D721Med (cell line): ENCODE data around the gene CNTNAP2.

Source experiments
- DNase-seq: peaks from one replicate; pipeline ENCODE4 v3.0.0; 2011; ENCODE audit warnings: low spot score; ENCODE audit not compliant: insufficient read length
- FAIRE-seq: peaks from 2 replicates; lab custom pipeline; 2011; peaks lifted over from hg19 to GRCh38; lab: Jason Lieb, UNC
- TF ChIP-seq, protein P1 (sequence below): IDR thresholded peaks from 2 replicates; pipeline ENCODE4 v1.5.1; 2012; ENCODE audit warnings: mild to moderate bottlenecking, control low read depth; ENCODE audit not compliant: insufficient read depth; ENCODE audit errors: missing control alignments

CNTNAP2 gene

DNA sequence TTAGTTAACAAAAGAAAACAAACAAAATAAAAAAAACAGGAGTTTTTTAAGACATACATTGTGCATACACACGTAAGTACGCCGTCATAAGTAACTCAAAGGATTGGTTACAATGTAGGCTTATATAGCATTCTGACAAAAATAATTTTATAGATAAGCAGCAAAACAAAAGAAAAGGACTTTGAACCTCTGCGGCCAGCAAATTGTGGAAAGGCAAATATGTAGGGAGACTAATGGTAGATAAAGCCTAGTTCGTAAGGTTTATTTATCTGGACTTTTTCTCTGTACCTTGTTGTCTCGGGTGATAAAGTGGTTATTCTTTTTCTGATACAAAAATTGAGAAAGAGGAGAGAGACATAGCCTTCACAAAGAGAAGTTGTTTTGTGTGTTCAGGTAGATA, 891.9 kb downstream of the CNTNAP2 start:
- no peak for FAIRE-seq
- TF ChIP-seq, protein P1, sequence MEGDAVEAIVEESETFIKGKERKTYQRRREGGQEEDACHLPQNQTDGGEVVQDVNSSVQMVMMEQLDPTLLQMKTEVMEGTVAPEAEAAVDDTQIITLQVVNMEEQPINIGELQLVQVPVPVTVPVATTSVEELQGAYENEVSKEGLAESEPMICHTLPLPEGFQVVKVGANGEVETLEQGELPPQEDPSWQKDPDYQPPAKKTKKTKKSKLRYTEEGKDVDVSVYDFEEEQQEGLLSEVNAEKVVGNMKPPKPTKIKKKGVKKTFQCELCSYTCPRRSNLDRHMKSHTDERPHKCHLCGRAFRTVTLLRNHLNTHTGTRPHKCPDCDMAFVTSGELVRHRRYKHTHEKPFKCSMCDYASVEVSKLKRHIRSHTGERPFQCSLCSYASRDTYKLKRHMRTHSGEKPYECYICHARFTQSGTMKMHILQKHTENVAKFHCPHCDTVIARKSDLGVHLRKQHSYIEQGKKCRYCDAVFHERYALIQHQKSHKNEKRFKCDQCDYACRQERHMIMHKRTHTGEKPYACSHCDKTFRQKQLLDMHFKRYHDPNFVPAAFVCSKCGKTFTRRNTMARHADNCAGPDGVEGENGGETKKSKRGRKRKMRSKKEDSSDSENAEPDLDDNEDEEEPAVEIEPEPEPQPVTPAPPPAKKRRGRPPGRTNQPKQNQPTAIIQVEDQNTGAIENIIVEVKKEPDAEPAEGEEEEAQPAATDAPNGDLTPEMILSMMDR: no peak
- no peak for DNase-seq

DNA sequence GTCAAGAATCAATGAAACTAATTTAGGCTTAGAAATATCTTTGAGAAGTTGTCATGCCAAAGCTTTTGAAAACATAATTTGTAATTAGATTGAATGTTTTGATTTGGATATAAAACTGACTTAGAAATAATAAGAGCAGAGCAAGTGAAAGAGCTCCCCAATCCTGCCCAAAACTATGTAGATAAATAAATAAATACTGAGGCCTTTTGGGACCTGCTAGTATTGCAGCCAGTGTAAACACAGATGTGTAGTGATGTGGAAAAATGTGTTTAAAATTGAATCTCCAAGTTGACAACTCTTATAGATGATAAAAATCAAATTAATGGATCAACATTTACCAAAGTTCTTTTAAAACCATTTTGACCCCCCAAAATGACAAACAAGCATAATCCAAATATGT, 896.1 kb downstream of the CNTNAP2 start:
- no peak for DNase-seq
- FAIRE-seq: no peak
- TF ChIP-seq, protein P1: no peak

DNA sequence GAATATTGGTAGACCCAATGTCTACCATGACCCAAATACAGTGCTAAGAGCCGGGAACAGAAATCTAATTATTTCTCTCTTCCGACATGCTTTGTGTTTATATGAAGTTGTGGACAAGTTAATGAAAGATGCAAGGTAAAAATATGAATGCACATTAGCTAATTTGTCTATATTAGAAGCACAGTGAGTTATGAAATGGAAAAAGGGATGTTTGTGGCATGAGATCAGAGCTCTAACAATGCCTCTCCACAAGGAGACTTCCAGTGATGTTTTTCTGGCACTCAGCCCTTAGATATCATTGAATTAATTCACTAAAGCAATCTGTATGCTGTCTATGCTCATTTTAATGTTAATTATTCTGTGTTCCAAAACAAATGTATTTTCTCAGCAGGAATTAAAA, 897.2 kb downstream of the CNTNAP2 start:
- DNase-seq (no peak), FAIRE-seq (no peak)
- TF ChIP-seq, protein P1: no peak

DNA sequence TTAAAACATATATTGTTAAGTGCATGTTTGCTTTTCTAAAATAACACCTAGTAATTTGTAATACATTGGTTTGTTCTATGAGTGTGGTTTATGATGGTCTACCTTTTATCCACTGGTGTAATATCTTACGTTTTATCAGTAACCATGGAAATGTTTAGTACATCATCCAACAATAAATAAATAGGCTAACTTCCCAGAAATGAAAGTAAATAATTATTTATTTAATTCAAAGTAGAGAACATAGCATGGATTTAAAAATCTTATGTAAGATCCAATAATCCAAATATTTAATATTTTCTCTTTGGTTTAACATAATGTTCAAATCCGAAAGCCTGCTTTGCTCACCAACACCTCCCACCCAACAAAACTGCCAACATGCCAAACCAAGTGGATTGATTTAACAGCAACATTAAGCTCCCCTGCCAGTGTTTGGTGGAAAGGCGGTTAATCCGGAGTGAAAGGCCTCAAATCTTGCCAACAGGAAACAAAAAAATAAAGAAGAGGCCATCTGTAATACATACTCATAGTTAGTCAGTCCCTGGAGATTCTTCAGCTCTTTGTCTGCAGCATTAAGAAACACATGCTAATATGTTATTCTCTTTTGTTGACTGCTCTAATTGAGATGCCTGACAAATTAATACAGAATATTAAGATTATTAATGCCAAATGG, 897.8 kb downstream of the CNTNAP2 start:
- no peak for FAIRE-seq
- TF ChIP-seq, protein P1: no peak
- DNase-seq: no peak

DNA sequence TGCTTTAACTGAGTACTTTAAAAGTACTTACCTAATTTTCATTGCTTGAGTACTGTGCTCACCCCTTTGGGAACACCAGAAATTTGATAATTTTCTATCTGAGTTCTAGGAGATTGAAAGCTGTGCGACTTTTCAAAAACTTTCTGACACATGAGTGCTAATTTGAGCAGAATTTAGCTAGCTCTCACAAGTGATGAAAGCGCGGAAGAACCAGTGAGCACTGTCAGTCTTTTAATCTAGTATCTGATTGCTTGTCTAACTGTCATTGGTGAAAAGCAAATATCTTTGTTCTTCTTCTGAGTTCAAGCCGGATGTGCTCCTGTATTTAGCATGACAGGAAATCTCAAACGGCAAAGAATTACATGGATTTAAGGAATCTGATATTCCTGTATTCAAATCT, 899.4 kb downstream of the CNTNAP2 start:
- FAIRE-seq: no peak
- TF ChIP-seq, protein P1: no peak
- no peak for DNase-seq

DNA sequence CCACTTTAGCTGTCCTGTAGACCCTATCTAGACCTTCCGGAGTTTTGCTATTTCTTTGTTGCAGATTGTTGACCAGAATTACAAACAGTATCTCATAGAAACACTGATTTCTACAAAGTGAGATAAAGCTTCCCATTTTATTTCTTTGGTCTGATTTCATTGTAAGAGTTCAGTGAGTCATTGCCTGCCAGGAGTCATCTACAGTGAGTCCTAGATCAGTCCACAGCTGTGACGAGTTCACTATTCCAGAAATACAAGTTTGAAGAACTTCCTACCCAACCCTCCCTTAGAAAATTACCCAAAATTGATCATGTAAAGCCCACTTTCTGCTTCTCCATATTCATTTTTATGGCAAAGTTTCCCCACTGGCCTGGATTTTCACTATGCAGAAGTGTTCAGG, 905.5 kb downstream of the CNTNAP2 start:
- FAIRE-seq: no peak

DNA sequence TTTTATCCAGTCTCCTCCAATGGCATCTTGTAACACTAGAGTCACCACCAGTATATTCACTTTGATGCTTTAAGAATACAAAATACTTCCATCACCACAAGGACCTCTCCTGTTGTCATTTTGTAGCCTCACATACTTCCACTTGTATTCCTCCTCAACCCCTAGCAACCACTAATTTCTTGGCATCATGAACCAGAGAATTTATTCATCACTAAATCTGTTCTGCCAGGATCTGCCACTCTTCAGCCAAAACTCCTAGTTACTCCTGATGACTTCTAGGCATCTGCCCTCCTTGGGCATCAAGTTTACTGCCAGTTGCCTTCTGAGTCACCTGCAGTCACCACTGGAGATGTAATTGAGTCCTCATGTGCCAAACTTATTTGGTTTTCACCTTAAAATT, 906.8 kb downstream of the CNTNAP2 start:
- FAIRE-seq: no peak
- TF ChIP-seq, protein P1: no peak

More for the DNA sequence above, 905.5 kb downstream of the CNTNAP2 start:
- DNase-seq: no peak
- TF ChIP-seq, protein P1: no peak

More for the DNA sequence above, 906.8 kb downstream of the CNTNAP2 start:
- no peak for DNase-seq
